Activated CD8-positive, alpha-beta T cell treated with anti-CD3 and anti-CD28 coated beads, Interleukin-2, amount 10 ng/mL, durations not matched to agents 7 days and 5 days (primary cell): ENCODE results near the gene FRMPD1. TPM values are rescaled to one million over a fixed set of nuclear protein-coding genes. Genes with fewer than 3 reads are reported as not detected.

Experiments used
- ATAC-seq: fragments of 150-1000 bp; cut with Tn5 transposase; one replicate; pipeline ENCODE4 v1.10.0; 2021; ENCODE audit warnings: moderate library complexity
- CTCF ChIA-PET: fragments of 350-600 bp; sonication (Branson Sonifier 250); formaldehyde crosslinking; loops from one replicate; lab custom pipeline; 2021; ENCODE audit warnings: antibody characterized with exemption; lab: Charles Lee
- POLR2A ChIA-PET: fragments of 350-600 bp; sonication (Branson Sonifier 250); formaldehyde crosslinking; loops from one replicate; lab custom pipeline; 2021; ENCODE audit warnings: antibody characterized with exemption; lab: Charles Lee
- DNase-seq: peaks from one replicate; pipeline ENCODE4 v3.0.0-alpha.2; 2020
- H3K27ac Mint-ChIP-seq: one replicate; pipeline ENCODE4 v1.8.0; 2021; ENCODE audit warnings: mild to moderate bottlenecking, mixed read lengths
- H3K27me3 Mint-ChIP-seq: one replicate; pipeline ENCODE4 v1.8.0; 2021; ENCODE audit warnings: low read depth, mixed read lengths
- H3K36me3 Mint-ChIP-seq: one replicate; pipeline ENCODE4 v1.8.0; 2021; ENCODE audit warnings: low read depth, mixed read lengths
- H3K4me1 Mint-ChIP-seq: one replicate; pipeline ENCODE4 v1.8.0; 2021; ENCODE audit warnings: low read depth, mixed read lengths
- H3K4me3 Mint-ChIP-seq: one replicate; pipeline ENCODE4 v1.8.0; 2021; ENCODE audit warnings: mild to moderate bottlenecking, mixed read lengths
- H3K9me3 Mint-ChIP-seq: one replicate; pipeline ENCODE4 v1.8.0; 2022; ENCODE audit warnings: mixed read lengths; ENCODE audit not compliant: insufficient read depth
- total RNA-seq, 2 experiments: library from RNA; stranded (reverse); gene quantifications; one replicate each; pipeline ENCODE4 v1.2.3, GENCODE V29; 2021

FRMPD1 gene
- total RNA-seq, 2 experiments from 2014 or later = not detected

GRCh38 chr9:37636511-37637448 is 14.0 kb upstream of the FRMPD1 start:
- POLR2A ChIA-PET = no interaction called here
- Mint-ChIP-seq H3K27me3 (peaks cover 19% of the 10 kb centered on the region), H3K9me3 (no peaks in the 10 kb centered on the region), H3K4me3 (no peak overlapping the region), H3K36me3 (no peaks in the 10 kb centered on the region), H3K27ac (no peak overlapping the region), H3K4me1 (no peaks in the 10 kb centered on the region)
- DNase-seq (no peak), ATAC-seq (no peak)
- CTCF ChIA-PET = no interaction called here

- ATAC-seq (no peak), DNase-seq (no peak)
- H3K4me1 Mint-ChIP-seq = no peaks in the 10 kb centered on the region
- H3K36me3 Mint-ChIP-seq = no peaks in the 10 kb centered on the region
- ChIA-PET CTCF (no interaction called here), POLR2A (interaction anchor here (0.6 kb wide), 1 partner anchor 159 kb away, joined by 4 read pairs; no protein-coding TSS in a partner anchor)
- H3K4me3 Mint-ChIP-seq = no peak overlapping the region
- H3K9me3 Mint-ChIP-seq = no peaks in the 10 kb centered on the region
- H3K27me3 Mint-ChIP-seq = peaks cover 26% of the 10 kb centered on the region
- H3K27ac Mint-ChIP-seq = no peak overlapping the region
Observed at GRCh38 chr9:37639109-37639762, 11.5 kb upstream of the FRMPD1 start.

- Mint-ChIP-seq H3K27me3 (peaks cover 27% of the 10 kb centered on the region), H3K4me1 (no peaks in the 10 kb centered on the region), H3K4me3 (no peak overlapping the region), H3K36me3 (no peaks in the 10 kb centered on the region), H3K27ac (no peak overlapping the region), H3K9me3 (no peaks in the 10 kb centered on the region)
- ATAC-seq (no peak), DNase-seq (no peak)
- ChIA-PET CTCF (no interaction called here), POLR2A (interaction anchor here (0.6 kb wide), 1 partner anchor 159 kb away, joined by 4 read pairs; no protein-coding TSS in a partner anchor)
Observed at GRCh38 chr9:37639841-37640240, 10.9 kb upstream of the FRMPD1 start.

- Mint-ChIP-seq H3K9me3 (no peaks in the 10 kb centered on the region), H3K27ac (no peak overlapping the region), H3K4me3 (no peak overlapping the region), H3K36me3 (no peaks in the 10 kb centered on the region), H3K4me1 (no peaks in the 10 kb centered on the region), H3K27me3 (peaks cover 30% of the 10 kb centered on the region)
- CTCF ChIA-PET = no interaction called here
- POLR2A ChIA-PET = no interaction called here
- no peak for DNase-seq
- no peak for ATAC-seq
Observed at GRCh38 chr9:37640246-37640645, 10.5 kb upstream of the FRMPD1 start.

- H3K27ac Mint-ChIP-seq = no peak overlapping the region
- no peak for ATAC-seq
- CTCF ChIA-PET = no interaction called here
- no peaks in the 10 kb centered on the region for H3K36me3 Mint-ChIP-seq
- H3K4me1 Mint-ChIP-seq = no peaks in the 10 kb centered on the region
- POLR2A ChIA-PET = no interaction called here
- no peak for DNase-seq
- H3K9me3 Mint-ChIP-seq = no peaks in the 10 kb centered on the region
- no peak overlapping the region for H3K4me3 Mint-ChIP-seq
- H3K27me3 Mint-ChIP-seq = peaks cover 32% of the 10 kb centered on the region
Observed at GRCh38 chr9:37641331-37641730, 9.4 kb upstream of the FRMPD1 start.

- no peaks in the 10 kb centered on the region for H3K9me3 Mint-ChIP-seq
Observed at GRCh38 chr9:37643214-37643613, 7.5 kb upstream of the FRMPD1 start.

GRCh38 chr9:37645903-37646506 is 4.7 kb upstream of the FRMPD1 start:
- Mint-ChIP-seq H3K9me3 (no peaks in the 10 kb centered on the region), H3K4me1 (peaks cover 3% of the 10 kb centered on the region), H3K27ac (no peak overlapping the region), H3K4me3 (no peak overlapping the region), H3K27me3 (peaks cover 50% of the 10 kb centered on the region), H3K36me3 (no peaks in the 10 kb centered on the region)
- DNase-seq = no peak
- ChIA-PET POLR2A (no interaction called here), CTCF (interaction anchor here (0.7 to 1.1 kb wide), 2 partner anchors 16 to 63 kb away, joined by 3 read pairs; no protein-coding TSS in a partner anchor)
- no peak for ATAC-seq

More at GRCh38 chr9:37643214-37643613, 7.5 kb upstream of the FRMPD1 start:
- DNase-seq (no peak), ATAC-seq (no peak)
- Mint-ChIP-seq H3K36me3 (no peaks in the 10 kb centered on the region), H3K4me3 (no peak overlapping the region), H3K4me1 (no peaks in the 10 kb centered on the region), H3K27me3 (peaks cover 41% of the 10 kb centered on the region), H3K27ac (no peak overlapping the region)
- ChIA-PET CTCF (no interaction called here), POLR2A (no interaction called here)

- Mint-ChIP-seq H3K4me1 (peaks cover 6% of the 10 kb centered on the region), H3K9me3 (no peaks in the 10 kb centered on the region), H3K27me3 (peaks cover 59% of the 10 kb centered on the region), H3K36me3 (no peaks in the 10 kb centered on the region), H3K27ac (no peak overlapping the region), H3K4me3 (peak overlapping the region; percentile 61)
- ATAC-seq (no peak), DNase-seq (no peak)
- POLR2A ChIA-PET = no interaction called here
- CTCF ChIA-PET = no interaction called here
Observed at GRCh38 chr9:37650299-37650872, 368 bp upstream of the FRMPD1 start.

- ChIA-PET POLR2A (no interaction called here), CTCF (no interaction called here)
- no peak overlapping the region for H3K27ac Mint-ChIP-seq
- DNase-seq = no peak
- H3K27me3 Mint-ChIP-seq = peaks cover 57% of the 10 kb centered on the region
- H3K4me3 Mint-ChIP-seq = no peak overlapping the region
- no peaks in the 10 kb centered on the region for H3K36me3 Mint-ChIP-seq
- peaks cover 6% of the 10 kb centered on the region for H3K4me1 Mint-ChIP-seq
- ATAC-seq = no peak
- no peaks in the 10 kb centered on the region for H3K9me3 Mint-ChIP-seq
Observed at GRCh38 chr9:37652261-37652660, 1.5 kb downstream of the FRMPD1 start.

- no peak overlapping the region for H3K4me3 Mint-ChIP-seq
Observed at GRCh38 chr9:37653385-37653784, 2.6 kb downstream of the FRMPD1 start.

GRCh38 chr9:37656936-37657335 is 6.2 kb downstream of the FRMPD1 start:
- Mint-ChIP-seq H3K36me3 (no peaks in the 10 kb centered on the region), H3K27me3 (peaks cover 39% of the 10 kb centered on the region), H3K4me1 (no peaks in the 10 kb centered on the region), H3K27ac (no peak overlapping the region), H3K4me3 (no peak overlapping the region), H3K9me3 (no peaks in the 10 kb centered on the region)
- POLR2A ChIA-PET = no interaction called here
- DNase-seq (no peak), ATAC-seq (no peak)
- CTCF ChIA-PET = no interaction called here

More at GRCh38 chr9:37653385-37653784, 2.6 kb downstream of the FRMPD1 start:
- no peaks in the 10 kb centered on the region for H3K36me3 Mint-ChIP-seq
- CTCF ChIA-PET = no interaction called here
- peaks cover 6% of the 10 kb centered on the region for H3K4me1 Mint-ChIP-seq
- ATAC-seq (no peak), DNase-seq (no peak)
- no peak overlapping the region for H3K27ac Mint-ChIP-seq
- POLR2A ChIA-PET = no interaction called here
- peaks cover 54% of the 10 kb centered on the region for H3K27me3 Mint-ChIP-seq
- H3K9me3 Mint-ChIP-seq = no peaks in the 10 kb centered on the region
